Measurements from ENCODE around the gene ADGRV1.

ADGRV1 gene

DNA sequence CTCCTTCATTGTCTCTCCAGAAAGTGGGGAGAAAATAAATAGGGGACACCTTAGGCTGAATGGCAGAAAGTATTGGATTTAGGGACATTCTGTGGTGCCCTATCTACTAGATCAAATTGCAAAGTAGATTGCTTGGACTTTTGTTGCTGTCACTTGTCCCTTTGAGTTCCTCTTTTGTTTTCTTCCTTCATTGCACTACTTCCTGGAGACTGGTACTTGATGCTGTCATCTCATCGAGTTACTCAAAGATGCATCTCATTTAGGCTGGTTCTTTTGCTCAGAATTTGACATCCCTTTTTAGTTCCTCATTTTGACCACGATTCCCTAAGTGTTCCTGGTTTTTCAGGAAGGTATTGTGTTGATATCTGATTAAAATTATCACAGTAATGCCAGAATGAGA, 137.6 kb downstream of the ADGRV1 start:
- no peak overlapping the region for H3K9ac ChIP-seq (ENCODE audit: low read depth in 1 of 2, low read length in 2 of 2)
- H3K36me3 ChIP-seq (ENCODE audit: control insufficient read depth in 2 of 2, insufficient read depth in 2 of 2, low read length in 2 of 2): no peaks in the 10 kb centered on the region
- no peak overlapping the region for H3K27ac ChIP-seq (ENCODE audit: low read depth in 2 of 2, low read length in 2 of 2)
- H3K4me1 ChIP-seq (ENCODE audit: control insufficient read depth in 2 of 2, insufficient read depth in 2 of 2, low read length in 2 of 2): no peaks in the 10 kb centered on the region
- no peaks in the 10 kb centered on the region for H3K27me3 ChIP-seq (ENCODE audit: control insufficient read depth in 2 of 2, insufficient read depth in 2 of 2, low read length in 2 of 2)
- no peaks in the 10 kb centered on the region for H3K9me3 ChIP-seq (ENCODE audit: control insufficient read depth in 2 of 2, low read length in 2 of 2)
- no peak overlapping the region for H3K4me3 ChIP-seq (ENCODE audit: low read length in 2 of 2)

- Histone ChIP-seq H3K36me3 (ENCODE audit: control insufficient read depth in 2 of 2, insufficient read depth in 2 of 2, low read length in 2 of 2) (no peaks in the 10 kb centered on the region), H3K9ac (ENCODE audit: low read depth in 1 of 2, low read length in 2 of 2) (no peak overlapping the region), H3K4me3 (ENCODE audit: low read length in 2 of 2) (no peak overlapping the region), H3K27ac (ENCODE audit: low read depth in 2 of 2, low read length in 2 of 2) (no peak overlapping the region), H3K4me1 (ENCODE audit: control insufficient read depth in 2 of 2, insufficient read depth in 2 of 2, low read length in 2 of 2) (no peaks in the 10 kb centered on the region), H3K27me3 (ENCODE audit: control insufficient read depth in 2 of 2, insufficient read depth in 2 of 2, low read length in 2 of 2) (no peaks in the 10 kb centered on the region), H3K9me3 (ENCODE audit: control insufficient read depth in 2 of 2, low read length in 2 of 2) (no peaks in the 10 kb centered on the region)
Measured at GRCh38 chr5:90700299-90700698, 141.7 kb downstream of the ADGRV1 start.

GRCh38 chr5:90703932-90704331, 145.3 kb downstream of the ADGRV1 start:
- no peaks in the 10 kb centered on the region for H3K9me3 ChIP-seq (ENCODE audit: control insufficient read depth in 2 of 2, low read length in 2 of 2)
- no peaks in the 10 kb centered on the region for H3K27me3 ChIP-seq (ENCODE audit: control insufficient read depth in 2 of 2, insufficient read depth in 2 of 2, low read length in 2 of 2)
- no peak overlapping the region for H3K27ac ChIP-seq (ENCODE audit: low read depth in 2 of 2, low read length in 2 of 2)
- no peak overlapping the region for H3K4me3 ChIP-seq (ENCODE audit: low read length in 2 of 2)
- H3K9ac ChIP-seq (ENCODE audit: low read depth in 1 of 2, low read length in 2 of 2): no peak overlapping the region
- no peaks in the 10 kb centered on the region for H3K4me1 ChIP-seq (ENCODE audit: control insufficient read depth in 2 of 2, insufficient read depth in 2 of 2, low read length in 2 of 2)
- no peaks in the 10 kb centered on the region for H3K36me3 ChIP-seq (ENCODE audit: control insufficient read depth in 2 of 2, insufficient read depth in 2 of 2, low read length in 2 of 2)

GRCh38 chr5:90707698-90708097, 149.1 kb downstream of the ADGRV1 start:
- no peaks in the 10 kb centered on the region for H3K27me3 ChIP-seq (ENCODE audit: control insufficient read depth in 2 of 2, insufficient read depth in 2 of 2, low read length in 2 of 2)
- H3K4me3 ChIP-seq (ENCODE audit: low read length in 2 of 2): no peak overlapping the region
- no peaks in the 10 kb centered on the region for H3K9me3 ChIP-seq (ENCODE audit: control insufficient read depth in 2 of 2, low read length in 2 of 2)
- H3K9ac ChIP-seq (ENCODE audit: low read depth in 1 of 2, low read length in 2 of 2): no peak overlapping the region
- H3K27ac ChIP-seq (ENCODE audit: low read depth in 2 of 2, low read length in 2 of 2): no peak overlapping the region
- no peaks in the 10 kb centered on the region for H3K36me3 ChIP-seq (ENCODE audit: control insufficient read depth in 2 of 2, insufficient read depth in 2 of 2, low read length in 2 of 2)
- H3K4me1 ChIP-seq (ENCODE audit: control insufficient read depth in 2 of 2, insufficient read depth in 2 of 2, low read length in 2 of 2): no peaks in the 10 kb centered on the region

DNA sequence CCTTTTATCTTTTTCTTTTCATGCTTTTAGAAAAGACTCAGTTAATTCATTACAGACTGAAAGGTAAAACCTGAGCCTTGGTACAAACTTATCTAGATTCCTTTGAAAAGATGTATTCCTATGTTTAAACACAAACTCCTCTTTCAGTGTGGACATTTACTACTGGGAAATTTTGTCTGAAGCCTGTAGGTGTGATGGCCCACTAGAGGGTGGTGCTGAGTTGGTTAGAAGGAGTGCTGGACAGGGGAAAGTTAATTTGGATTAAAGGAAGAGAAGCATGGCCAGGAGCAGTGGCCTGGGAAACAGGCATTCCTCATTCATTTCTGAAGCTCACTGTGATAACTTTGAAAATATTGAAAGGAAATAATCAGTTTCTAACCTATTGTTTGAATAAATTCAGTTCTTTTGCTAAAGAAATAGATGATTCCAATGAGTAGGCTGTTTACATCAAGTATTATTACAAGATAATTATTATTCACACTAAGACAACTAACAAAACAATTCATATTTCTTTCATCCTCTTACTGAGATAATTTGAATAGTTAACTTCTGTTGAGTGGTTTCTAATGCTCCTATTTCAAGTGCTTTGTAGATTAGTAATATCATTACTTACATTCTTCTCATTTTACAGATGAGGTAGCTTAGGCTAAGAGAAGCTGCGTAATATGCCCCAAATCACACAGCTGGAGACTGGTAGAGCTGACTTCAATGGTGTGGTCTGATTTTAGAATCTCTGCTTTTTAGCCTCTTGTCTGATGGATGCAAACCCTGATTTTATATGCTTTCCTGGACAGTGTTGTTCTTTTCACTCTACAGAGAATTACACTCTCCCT, 150.9 kb downstream of the ADGRV1 start:
- no peaks in the 10 kb centered on the region for H3K36me3 ChIP-seq (ENCODE audit: control insufficient read depth in 2 of 2, insufficient read depth in 2 of 2, low read length in 2 of 2)
- no peak overlapping the region for H3K9ac ChIP-seq (ENCODE audit: low read depth in 1 of 2, low read length in 2 of 2)
- H3K4me1 ChIP-seq (ENCODE audit: control insufficient read depth in 2 of 2, insufficient read depth in 2 of 2, low read length in 2 of 2): no peaks in the 10 kb centered on the region
- no peaks in the 10 kb centered on the region for H3K9me3 ChIP-seq (ENCODE audit: control insufficient read depth in 2 of 2, low read length in 2 of 2)
- no peak overlapping the region for H3K27ac ChIP-seq (ENCODE audit: low read depth in 2 of 2, low read length in 2 of 2)
- H3K27me3 ChIP-seq (ENCODE audit: control insufficient read depth in 2 of 2, insufficient read depth in 2 of 2, low read length in 2 of 2): no peaks in the 10 kb centered on the region
- H3K4me3 ChIP-seq (ENCODE audit: low read length in 2 of 2): no peak overlapping the region

DNA sequence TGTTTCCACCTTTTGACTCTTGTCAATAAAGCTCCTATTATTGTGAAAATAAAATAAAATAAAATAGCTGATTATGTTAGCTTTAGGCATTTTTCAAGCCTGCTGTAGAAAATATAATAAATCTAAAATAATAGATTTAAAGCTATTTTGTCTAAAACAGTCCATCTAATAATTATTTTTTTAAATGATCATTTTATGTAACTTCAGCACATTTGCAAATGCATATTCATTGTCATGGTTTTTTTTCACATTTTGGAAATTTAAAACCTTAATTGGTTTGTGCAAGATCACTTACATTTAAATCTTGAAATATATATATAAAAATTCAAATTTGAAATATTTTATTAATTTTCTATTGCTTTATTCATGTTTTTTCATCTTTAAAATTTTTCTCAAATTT, 159.8 kb downstream of the ADGRV1 start:
- H3K36me3 ChIP-seq (ENCODE audit: control insufficient read depth in 2 of 2, insufficient read depth in 2 of 2, low read length in 2 of 2): no peaks in the 10 kb centered on the region
- H3K4me1 ChIP-seq (ENCODE audit: control insufficient read depth in 2 of 2, insufficient read depth in 2 of 2, low read length in 2 of 2): no peaks in the 10 kb centered on the region
- no peaks in the 10 kb centered on the region for H3K9me3 ChIP-seq (ENCODE audit: control insufficient read depth in 2 of 2, low read length in 2 of 2)
- H3K27me3 ChIP-seq (ENCODE audit: control insufficient read depth in 2 of 2, insufficient read depth in 2 of 2, low read length in 2 of 2): no peaks in the 10 kb centered on the region
- no peak overlapping the region for H3K27ac ChIP-seq (ENCODE audit: low read depth in 2 of 2, low read length in 2 of 2)
- no peak overlapping the region for H3K9ac ChIP-seq (ENCODE audit: low read depth in 1 of 2, low read length in 2 of 2)
- H3K4me3 ChIP-seq (ENCODE audit: low read length in 2 of 2): no peak overlapping the region

- no peak overlapping the region for H3K27ac ChIP-seq (ENCODE audit: low read depth in 2 of 2, low read length in 2 of 2)
- no peaks in the 10 kb centered on the region for H3K36me3 ChIP-seq (ENCODE audit: control insufficient read depth in 2 of 2, insufficient read depth in 2 of 2, low read length in 2 of 2)
- H3K4me1 ChIP-seq (ENCODE audit: control insufficient read depth in 2 of 2, insufficient read depth in 2 of 2, low read length in 2 of 2): no peaks in the 10 kb centered on the region
- H3K27me3 ChIP-seq (ENCODE audit: control insufficient read depth in 2 of 2, insufficient read depth in 2 of 2, low read length in 2 of 2): no peaks in the 10 kb centered on the region
- H3K4me3 ChIP-seq (ENCODE audit: low read length in 2 of 2): no peak overlapping the region
- no peaks in the 10 kb centered on the region for H3K9me3 ChIP-seq (ENCODE audit: control insufficient read depth in 2 of 2, low read length in 2 of 2)
- H3K9ac ChIP-seq (ENCODE audit: low read depth in 1 of 2, low read length in 2 of 2): no peak overlapping the region
Measured at GRCh38 chr5:90739567-90739966, 181.0 kb downstream of the ADGRV1 start.

DNA sequence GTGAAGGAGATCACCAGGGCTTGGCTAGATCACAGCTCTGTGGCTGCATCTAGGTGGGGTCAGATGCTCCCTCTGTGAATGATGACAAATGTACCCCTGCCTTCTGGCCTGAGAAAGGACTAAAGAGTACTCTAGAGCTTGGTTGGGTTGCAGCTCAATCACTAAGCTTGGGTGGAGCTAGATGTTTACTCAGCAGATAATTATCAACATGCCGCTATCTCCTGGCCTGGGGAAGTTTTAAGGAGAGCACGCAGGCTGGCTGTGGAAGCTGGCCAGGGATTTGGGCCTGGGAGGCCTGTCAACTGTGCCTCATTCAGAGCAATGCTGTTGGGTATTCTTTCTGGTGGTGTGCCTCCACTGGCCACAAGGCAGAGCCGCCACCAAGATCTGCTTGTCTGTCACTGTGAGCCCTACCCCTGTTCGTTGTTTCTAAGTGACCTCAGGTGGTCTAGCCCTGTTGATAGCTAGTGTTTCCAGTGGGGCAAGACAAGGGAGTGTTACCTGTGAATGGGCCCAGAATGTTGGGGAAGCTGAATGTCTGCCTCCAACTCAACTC, 181.7 kb downstream of the ADGRV1 start:
- no peak overlapping the region for H3K9ac ChIP-seq (ENCODE audit: low read depth in 1 of 2, low read length in 2 of 2)
- no peaks in the 10 kb centered on the region for H3K27me3 ChIP-seq (ENCODE audit: control insufficient read depth in 2 of 2, insufficient read depth in 2 of 2, low read length in 2 of 2)
- H3K9me3 ChIP-seq (ENCODE audit: control insufficient read depth in 2 of 2, low read length in 2 of 2): no peaks in the 10 kb centered on the region
- no peak overlapping the region for H3K27ac ChIP-seq (ENCODE audit: low read depth in 2 of 2, low read length in 2 of 2)
- H3K4me1 ChIP-seq (ENCODE audit: control insufficient read depth in 2 of 2, insufficient read depth in 2 of 2, low read length in 2 of 2): no peaks in the 10 kb centered on the region
- H3K36me3 ChIP-seq (ENCODE audit: control insufficient read depth in 2 of 2, insufficient read depth in 2 of 2, low read length in 2 of 2): no peaks in the 10 kb centered on the region
- H3K4me3 ChIP-seq (ENCODE audit: low read length in 2 of 2): no peak overlapping the region

DNA sequence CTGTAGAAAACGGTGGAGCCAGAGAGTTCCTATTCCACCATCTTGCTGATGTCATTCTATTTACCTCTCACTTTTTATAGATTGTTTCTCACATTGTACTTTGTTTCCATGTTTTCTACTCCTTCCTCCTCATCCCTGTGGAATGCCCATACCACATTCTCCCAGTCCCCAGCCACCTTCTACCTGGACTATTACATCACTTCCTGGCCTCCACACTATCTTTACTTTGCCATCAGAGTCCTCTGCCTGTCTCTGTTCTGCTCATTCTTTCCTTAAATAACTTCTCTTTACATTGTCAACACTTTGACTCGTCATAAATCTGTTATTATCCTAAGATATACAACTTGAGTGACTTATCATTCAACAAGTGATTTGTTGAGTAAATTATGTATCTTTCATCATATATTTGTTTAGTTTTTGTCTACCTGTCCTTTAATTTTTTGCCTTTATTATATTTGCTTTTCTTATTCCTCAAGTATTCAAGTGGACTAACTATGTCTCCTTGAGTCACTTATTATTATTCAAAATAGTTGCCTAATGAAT, 182.5 kb downstream of the ADGRV1 start:
- Histone ChIP-seq H3K27me3 (ENCODE audit: control insufficient read depth in 2 of 2, insufficient read depth in 2 of 2, low read length in 2 of 2) (no peaks in the 10 kb centered on the region), H3K9ac (ENCODE audit: low read depth in 1 of 2, low read length in 2 of 2) (no peak overlapping the region), H3K27ac (ENCODE audit: low read depth in 2 of 2, low read length in 2 of 2) (no peak overlapping the region), H3K36me3 (ENCODE audit: control insufficient read depth in 2 of 2, insufficient read depth in 2 of 2, low read length in 2 of 2) (no peaks in the 10 kb centered on the region), H3K9me3 (ENCODE audit: control insufficient read depth in 2 of 2, low read length in 2 of 2) (no peaks in the 10 kb centered on the region), H3K4me3 (ENCODE audit: low read length in 2 of 2) (no peak overlapping the region), H3K4me1 (ENCODE audit: control insufficient read depth in 2 of 2, insufficient read depth in 2 of 2, low read length in 2 of 2) (no peaks in the 10 kb centered on the region)

GRCh38 chr5:90746119-90746518, 187.5 kb downstream of the ADGRV1 start:
- Histone ChIP-seq H3K27me3 (ENCODE audit: control insufficient read depth in 2 of 2, insufficient read depth in 2 of 2, low read length in 2 of 2) (no peaks in the 10 kb centered on the region), H3K9ac (ENCODE audit: low read depth in 1 of 2, low read length in 2 of 2) (no peak overlapping the region), H3K27ac (ENCODE audit: low read depth in 2 of 2, low read length in 2 of 2) (no peak overlapping the region), H3K4me3 (ENCODE audit: low read length in 2 of 2) (no peak overlapping the region), H3K4me1 (ENCODE audit: control insufficient read depth in 2 of 2, insufficient read depth in 2 of 2, low read length in 2 of 2) (no peaks in the 10 kb centered on the region), H3K36me3 (ENCODE audit: control insufficient read depth in 2 of 2, insufficient read depth in 2 of 2, low read length in 2 of 2) (no peaks in the 10 kb centered on the region), H3K9me3 (ENCODE audit: control insufficient read depth in 2 of 2, low read length in 2 of 2) (no peaks in the 10 kb centered on the region)
